Stimulated activated CD4-positive, alpha-beta T cell treated with anti-CD3 and anti-CD28 coated beads, Interleukin-2, amount 100 ng/mL, for 24 hours (primary cell): ENCODE results near the gene ALOX15B.
"Not testable (repeated sequence)": the region's sequence is repeated elsewhere in the genome, so short reads cannot be mapped to it uniquely, and the experiment has no call there.

ENCODE experiments used
- DNase-seq, 2 donors: peaks; one replicate each; pipeline ENCODE4 v3.0.0-alpha.2; 2020

Gene ALOX15B

DNA sequence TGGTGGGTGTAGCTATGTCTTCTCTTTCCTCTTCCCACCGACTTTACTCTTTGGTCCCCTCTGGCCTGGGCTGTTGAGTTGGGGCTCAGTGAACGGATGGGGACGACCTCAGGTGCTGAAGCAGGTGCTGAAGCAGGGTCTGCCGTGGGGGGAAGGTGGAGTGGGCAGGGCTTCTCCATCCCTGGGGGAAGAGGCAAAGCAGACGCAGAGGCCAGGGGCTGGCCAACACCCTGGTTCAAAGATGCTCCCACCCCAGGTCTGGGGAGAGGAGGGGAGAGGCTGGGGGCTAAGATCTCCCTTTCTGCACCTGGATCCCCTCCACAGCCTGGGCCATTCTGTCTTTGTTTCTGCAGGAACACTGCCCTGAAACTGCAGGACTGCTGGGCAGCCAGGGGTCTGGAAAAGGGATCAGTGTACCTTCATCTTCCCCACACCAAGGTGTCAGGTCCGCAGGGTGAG is 25.7 kb downstream of the ALOX15B start:
- DNase-seq: no peak

DNA sequence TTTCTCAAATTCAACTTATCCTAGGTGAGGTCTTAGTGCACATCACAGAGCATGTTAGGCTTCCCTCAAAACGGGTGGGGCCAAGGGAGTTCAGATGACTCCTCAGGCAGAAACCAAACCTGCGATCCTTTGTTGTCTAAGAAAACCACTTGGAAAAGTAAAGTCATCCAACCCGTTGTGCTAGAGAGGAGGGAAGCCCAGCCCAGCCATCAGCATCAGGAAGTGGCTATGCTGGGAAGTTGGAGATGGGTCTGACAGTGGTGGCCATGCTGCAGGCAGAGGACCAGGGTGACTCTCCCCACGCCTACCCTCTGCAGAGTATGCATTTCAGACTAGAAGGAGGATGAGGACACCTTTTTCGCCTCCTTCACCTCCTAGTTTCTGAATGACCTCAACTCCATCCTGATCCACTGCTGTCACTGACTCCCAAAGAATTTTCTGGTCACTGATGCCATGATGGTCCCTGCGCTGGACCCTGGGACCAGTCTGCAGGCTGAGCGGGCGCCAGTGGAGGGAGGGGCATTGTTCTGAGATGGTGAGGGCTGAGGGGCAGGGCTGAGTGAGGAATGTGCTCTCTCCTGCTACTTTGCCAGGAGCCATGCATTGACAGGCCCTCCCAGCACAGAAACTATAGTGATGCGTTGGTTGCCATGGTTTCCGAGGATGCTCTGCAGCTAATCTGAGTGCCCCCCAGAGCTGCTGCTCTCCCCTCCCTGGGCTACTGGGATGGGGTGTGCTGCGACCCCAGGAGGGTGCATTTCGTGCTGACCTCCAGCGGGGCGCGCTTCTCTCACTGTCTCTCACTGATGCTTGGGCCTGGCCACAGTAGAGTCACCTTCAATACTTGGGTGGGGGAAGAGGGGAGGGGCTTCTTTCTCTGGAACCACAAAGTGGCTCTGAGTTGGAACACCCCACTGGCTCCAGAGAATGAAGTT is 28.2 kb downstream of the ALOX15B start:
- DNase-seq: no peak

DNA sequence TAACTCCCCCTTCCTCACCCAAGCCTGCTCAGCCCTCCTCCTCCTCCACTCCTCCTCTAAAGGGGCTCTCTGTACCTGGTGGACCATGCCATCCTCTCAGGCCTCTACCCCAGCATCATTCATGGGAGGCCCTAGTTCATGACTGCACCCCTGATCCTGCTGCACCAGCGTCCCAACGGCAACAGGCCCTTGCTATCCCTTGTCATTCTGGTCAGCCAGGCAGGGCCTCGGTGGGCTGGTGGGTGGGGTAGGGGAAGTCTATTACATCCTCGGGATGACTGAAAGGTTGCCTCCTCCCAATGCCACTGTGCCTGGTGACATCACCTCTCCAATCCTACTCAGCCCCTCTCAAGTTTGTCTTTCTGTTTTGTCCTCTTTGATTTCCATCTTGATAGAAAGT is 28.9 kb downstream of the ALOX15B start:
- no peak for DNase-seq

DNA sequence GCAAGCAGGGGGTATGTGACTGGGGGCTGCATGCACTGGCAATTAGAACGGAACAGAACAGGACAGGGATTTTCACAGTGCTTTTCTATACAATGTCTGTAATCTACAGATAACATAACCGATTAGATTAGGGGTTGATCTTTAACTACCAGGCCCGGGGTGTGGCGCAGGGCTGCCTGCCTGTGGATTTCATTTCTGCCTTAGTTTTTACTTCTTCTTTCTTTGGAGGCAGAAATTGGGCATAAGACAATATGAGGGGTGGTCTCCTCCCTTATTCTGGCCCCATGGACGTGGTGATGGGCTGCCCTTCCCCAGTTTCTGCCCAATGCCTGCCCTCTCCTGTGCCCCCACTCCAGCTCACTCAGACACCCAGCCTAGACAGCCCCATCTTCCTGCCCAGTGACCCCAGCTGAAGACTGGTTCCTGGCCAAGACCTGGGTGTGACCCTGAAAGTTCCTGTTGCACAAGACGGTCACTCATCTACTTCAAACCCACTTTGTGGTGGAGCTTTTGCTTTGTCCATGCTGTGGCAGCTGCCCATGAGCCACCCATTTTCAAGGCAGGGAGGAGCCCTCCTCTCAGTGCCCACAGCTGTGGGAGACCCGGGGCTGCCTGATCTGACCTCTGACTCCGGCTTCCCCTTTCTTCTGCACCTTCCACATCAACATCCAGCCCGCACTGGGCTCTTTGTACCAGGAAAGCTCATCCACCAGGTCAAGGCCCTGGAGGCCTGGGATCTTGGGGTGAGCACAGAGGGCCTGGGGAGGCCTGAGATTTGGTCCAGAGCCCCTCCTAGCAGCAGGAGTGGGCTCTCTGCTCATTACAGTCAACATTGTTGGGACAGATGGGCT is 30.1 kb downstream of the ALOX15B start:
- no peak for DNase-seq

DNA sequence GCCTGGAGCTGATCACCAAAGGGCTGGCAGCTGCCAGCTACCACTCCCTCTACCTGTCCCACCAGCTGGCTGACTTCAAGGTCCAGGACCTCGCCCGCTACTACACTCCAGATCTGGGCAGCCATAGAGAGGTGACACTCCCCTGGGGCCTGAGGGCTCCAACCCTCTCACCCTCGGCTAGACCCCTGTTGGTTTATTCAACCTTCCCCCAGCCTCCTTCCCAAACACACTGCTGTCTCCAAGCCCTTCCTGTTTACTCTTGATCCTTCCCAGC is 30.7 kb downstream of the ALOX15B start:
- no peak for DNase-seq

DNA sequence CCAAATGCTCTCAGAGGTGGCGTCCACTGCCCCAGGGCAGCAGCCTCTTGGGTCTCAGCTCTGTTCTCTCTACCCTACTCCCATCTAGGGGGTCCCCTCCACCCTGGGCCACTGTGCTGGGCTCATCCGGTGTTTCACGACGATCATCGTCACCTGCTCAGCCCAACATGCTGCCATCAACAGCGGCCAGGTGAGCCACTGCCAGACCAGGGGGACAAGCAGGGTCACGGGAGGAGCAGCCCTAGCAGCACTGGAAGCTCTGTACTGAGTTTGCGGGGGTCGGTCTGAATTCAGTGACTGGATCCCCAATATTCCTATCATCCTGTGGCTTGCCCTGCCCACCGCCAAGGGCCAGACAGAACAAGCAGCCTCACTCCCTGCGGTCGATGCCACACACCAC is 32.6 kb downstream of the ALOX15B start:
- no peak for DNase-seq

DNA sequence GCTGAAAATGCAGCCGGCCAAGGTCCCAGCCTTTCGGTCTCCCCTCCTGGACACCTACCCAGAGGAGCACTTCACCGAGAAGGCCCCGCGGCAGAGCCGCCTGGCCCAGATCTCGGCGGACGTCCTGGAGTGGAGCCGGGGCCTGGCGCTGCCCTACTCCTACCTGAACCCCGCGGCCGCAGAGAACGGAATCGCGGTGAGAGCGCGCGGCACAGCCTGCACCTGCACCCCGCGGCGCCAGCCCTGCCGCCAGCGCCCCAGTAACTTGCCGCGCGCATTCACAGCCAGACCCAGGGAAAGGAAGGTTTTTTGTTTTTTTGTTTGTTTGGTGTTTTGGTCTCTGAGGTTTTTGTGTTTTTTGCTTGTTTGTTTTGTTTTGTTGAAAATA is 33.5 kb downstream of the ALOX15B start:
- DNase-seq: peak in 1 of 2 donors; percentile 18

DNA sequence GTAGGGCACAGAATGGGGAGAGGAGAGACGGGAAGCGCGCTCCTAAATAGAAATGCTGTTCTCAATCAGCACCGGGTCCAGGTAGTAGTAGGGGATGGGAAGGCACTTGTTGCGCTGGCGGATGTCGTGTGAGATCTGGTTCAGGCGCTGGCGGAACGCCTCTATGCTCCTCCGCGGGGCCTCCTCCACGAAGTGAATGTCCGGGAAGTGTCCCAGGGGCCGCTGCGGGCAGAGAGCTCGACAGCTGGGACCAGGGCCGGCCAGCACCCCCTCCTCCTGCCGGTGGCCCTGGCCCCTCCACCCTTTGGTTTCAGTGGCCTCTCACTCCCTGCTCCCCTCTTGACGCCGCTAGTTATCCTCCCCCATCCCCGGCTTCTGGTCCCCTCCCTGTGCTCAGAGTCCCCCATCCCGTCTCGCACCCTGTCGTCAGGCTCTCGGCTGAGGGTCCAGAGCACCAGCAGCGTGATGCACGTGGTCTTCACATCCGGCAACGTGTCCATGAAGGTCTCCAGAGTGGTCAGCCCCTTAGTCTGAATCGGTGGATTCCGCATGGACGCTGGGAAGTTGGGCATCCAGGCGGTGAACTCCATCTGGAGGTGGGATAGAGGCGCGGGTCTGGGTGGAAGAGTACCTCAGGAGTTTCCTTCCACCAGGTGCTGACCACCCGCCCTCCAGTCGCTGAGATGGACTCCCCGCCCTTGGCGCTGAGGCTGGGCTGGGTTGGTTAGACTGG is 34.0 kb downstream of the ALOX15B start:
- peak; percentile 49 for DNase-seq

DNA sequence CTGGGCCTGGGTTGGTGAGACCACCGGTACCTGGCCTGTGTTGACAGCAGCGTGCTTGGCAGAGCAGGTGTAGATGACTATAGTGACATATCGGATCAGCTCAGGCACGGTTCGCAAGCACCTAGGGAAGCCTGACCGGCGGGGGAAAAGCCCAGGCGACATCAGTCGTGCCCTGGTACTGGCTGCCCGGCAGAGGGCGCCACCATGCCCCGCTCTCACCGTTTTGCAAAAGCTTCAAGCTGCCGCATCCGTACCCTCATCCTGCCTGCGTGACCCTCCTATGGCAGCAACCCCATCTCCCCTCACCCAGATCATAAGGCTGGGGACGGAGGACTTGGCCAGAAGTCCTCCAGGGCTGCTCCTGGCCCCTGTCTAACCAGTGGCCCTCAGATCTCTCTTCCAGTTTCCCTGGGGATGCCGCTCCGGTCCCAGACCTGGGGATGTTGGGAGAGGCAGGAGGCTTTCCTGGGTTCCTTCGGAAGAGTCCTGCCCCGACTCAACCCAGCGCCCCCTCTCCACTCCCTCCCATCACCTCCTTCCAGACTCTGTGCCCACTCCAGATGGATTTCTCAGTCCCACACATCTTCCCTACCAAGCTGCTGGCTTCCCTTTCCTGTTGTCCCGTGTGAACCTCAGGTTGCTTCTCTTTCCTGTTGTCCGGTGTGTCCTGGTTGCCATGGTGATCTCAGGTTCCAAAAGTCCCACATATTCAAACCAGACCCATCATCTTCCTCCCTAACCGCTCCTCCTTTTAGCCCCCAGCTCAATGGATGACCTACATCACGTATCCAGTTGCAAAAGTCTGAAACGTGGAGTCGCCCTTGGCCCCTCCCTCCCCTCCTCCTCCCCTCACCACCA is 35.0 kb downstream of the ALOX15B start:
- peak; percentile 90 to 93 for DNase-seq

DNA sequence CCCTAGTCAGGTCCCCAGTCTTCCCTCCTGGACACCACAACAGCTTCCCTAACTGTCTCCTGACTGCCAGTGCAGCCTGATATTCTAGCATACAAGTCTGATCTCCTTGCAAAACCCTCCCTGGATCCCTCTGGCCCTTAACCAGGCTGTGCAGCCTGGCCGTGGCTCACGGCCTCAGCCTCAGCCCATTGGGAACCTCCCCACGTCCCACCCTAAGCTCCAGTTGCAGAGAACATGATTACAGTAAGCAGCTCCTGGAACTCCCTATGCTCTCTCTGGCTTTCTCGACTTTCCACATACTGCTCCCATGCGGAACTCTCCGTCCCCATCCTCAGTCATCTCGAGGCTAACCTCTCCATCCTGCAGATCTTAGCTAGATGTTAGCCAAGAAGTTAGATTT is 35.7 kb downstream of the ALOX15B start:
- no peak for DNase-seq

DNA sequence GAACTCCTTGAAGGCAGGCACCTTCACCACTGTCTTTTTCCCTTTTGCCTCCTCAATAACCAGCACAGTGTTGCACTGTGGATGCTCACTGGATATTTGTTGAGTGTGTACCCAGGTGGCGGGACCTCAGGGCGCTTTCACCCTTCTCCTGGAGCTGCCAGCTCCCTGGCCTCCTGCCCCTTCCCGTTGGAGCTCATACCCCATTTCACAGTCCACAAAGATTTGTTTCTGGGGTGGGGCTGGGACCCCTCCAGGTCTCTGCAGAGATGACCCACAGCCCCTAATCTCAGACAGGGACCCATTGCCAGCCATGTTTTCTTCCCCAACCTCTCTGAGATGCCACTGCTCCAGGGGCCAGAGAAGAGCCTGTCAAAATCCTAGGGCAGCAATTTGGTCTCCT is 36.2 kb downstream of the ALOX15B start:
- no peak for DNase-seq

DNA sequence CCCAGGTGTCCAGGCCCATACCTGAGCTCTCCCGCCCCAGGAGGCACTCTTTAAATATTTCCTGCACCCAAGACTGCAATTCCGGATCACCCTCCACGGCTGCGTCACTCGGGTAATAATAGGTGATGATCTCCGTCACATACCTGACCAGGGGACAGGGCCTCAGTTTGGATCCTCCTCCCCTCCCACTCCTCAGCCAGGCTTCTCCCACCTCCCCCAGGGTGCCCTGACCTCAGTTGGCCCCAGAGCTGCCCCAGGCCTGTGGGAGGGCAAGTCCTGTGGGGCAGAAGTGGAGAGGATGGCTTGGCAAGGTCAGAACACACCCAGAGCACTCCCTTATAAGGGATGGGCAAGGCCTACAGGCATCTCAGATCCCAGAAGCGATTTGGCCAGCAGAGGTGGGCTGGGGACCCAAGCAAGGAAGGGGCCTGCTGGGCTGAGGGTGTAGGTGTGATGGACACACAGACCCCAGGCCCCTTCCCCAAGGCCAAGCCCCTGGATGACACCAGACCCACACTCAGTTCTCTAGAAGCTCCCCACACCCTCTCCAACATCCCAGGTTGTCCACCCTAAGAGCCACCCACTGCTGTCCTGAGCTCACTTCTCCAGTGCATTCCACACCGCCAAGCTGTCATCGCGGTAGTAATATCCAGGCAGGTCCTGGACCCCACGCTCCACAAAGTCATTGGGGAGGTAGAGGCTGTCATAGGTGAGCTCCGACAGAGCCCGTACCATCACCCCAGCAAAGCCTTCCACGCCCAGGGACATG is 36.9 kb downstream of the ALOX15B start:
- no peak for DNase-seq

DNA sequence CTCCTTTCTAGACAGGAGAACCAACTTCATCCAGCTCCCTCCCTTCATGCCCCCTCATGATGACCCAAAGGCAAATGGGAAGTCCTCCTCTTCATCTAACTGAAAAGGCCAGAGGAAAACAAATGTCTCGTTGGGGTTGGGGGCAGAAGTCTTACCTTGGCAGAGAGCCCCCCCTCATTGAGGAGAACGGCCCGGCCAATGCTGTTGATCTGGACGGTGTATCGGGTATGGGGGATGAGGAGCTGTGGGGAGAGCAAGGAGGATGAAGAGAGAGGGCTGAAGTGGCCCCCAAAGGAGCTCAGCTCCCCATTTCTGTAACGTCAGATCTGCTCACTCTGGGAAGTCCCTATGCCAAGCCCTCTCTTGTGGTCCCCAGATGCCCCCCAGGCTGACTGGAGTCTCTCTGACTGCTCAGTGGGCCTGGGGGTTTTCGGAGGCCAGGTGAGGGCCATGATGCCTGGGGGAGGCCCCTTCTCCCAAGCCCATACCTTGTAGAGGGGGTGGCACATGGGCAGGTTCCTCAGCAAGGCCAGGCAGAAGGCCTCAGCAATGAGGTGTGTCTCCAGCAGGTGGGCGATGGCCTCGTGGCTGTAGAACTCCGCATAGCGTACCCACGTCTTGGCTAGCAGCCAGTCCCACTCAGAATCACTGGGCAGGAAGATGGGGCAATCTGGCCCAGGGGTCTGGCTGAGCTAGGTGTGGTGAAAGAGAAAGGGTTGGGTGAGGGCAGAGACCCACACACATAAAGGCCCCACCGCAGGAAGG is 37.8 kb downstream of the ALOX15B start:
- no peak for DNase-seq

DNA sequence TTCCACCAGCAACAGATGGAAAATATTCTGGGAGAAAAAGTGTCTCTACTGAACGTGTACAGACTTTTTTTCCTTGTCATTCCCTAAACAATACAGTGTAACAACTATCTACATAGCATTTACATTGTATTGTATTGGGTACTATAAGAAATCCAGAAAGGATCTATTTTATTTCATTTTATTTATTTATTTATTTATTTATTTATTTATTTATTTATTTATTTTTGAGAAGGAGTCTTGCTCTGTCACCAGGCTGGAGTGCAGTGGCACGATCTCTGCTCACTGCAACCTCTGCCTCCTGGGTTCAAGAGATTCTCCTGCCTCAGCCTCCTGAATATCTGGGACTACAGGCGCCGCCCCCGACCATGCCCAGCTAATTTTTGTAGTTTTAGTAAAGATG is 39.1 kb downstream of the ALOX15B start:
- DNase-seq: not testable (repeated sequence)

DNA sequence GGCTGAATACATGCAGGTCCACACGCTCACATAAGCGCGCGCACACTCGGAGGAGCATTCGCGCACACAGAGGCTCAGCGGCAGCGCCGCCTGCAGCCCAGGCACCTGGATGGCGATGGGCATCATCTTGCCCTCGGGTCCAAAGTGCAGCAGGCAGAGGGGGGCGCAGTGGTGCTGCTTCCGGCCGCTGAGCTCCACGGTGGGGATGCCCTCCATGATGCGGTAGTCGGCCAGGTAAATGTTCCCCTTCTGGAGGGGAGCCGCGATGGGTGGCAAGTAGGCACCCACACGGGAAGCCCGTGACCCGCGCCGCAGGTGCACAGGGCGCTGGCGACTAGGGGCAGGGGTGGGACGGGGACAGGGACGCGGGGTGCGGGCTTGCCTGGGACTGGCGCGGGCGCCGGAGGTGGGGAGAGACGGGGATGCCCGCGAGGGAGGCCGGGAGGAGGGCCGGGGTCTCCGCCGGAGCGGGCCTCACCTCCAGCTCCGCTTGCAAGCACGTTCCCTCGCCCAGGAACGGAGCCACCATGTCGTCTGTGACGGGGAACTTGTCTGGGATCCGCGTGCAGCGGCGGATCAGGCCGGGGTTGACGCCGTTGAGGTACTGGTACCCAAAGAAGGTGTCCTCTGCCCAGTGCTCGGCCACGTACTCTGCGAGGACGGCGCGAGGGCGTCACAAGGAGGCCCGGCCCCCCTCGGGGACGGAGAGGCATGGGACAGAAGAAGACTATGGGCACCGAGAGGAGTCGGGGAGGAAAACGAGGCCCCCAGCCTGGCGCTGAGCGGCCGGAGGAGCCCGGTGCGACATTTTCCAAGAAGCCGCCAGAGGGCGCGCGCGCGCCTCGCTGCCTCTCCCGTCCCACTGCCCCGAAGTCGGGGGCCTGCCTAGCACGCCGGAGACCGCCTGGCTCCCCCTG is 40.7 kb downstream of the ALOX15B start:
- DNase-seq: peak; percentile 83 to 84

DNA sequence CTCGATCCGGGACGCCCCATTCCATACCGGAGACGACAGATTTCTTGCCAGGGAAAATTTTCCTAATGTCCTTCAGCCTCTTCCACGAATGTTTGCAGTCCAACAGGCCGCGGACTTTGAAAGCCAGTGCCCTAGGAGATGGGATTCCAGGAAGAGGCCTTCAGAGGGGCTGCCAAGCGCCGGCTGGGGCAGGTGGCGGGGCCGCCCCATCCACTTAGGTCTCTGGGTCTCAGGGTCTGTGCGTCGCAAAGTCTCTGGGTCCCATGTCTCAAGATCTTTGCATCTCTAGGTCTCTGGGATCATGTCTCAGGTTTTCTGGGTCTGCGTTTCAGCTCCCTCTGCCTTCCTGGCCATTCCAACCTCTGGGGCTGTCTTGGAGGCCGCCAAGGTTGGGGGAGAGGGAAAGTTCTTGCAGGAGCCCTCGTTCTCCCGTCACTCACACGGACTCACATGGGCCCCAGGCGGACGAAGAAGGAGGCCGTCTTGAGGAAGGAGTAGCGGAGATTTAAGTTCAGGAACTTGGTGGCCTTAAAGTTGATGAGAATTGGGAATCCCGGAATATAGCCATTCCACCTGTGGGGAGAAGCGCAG is 41.4 kb downstream of the ALOX15B start:
- DNase-seq: no peak

DNA sequence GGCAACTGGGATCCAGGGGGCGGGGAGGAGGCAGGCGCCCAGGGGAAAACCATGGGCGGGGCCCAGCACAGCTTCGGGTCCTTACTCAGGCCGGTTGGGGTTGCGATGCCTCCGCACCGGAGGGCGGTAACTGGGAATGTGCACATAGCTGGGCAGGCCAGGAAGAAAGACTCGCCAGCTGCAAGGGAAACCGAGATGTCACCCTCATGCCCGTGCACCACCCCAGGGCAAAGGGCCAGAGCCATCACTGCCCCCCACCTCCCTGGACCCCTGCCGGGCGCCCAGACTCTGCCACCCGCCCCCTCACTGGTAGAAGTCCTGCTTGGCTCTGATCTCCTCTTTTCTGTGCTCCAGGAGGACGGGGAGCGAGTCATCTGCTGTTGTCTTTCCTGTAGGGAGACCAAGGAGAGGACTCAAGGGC is 42.0 kb downstream of the ALOX15B start:
- DNase-seq: no peak

DNA sequence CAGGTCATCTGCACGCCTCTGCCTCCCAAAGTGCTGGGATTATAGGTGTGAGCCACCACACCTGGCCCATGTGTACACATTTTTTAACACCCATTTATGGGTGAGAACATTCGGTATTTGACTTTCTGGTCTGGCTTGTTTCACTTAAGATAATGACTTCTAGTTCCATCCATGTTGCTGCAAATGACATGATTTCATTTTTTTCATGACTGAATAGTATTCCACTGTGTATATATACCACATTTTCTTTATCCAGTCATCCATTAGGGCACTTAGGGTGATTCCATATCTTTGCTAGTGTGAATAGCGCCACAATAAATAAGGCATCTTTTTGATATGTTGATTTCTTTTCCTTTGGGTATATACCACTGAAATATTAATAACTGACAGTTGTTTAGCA is 43.0 kb downstream of the ALOX15B start:
- no peak for DNase-seq

DNA sequence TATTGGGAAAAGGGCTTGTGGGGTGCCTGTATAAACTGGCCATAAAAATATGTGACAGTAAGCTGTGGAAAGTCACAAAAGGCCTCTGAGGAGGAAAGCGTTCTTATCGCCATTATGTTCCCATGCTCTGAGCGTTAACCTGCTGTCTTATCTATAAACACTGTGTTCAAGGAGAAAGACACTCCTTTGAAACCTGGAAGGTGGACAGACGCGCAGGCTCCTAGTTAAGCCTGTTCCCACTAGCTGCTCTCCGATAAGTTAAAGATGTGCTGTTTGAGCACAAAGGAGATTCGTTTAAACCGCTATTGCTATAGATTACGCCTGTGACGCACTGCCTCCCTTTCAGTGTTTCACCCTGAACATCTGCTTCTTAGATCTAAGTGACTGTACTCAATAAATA is 43.4 kb downstream of the ALOX15B start:
- DNase-seq: no peak
